ENCODE results near the gene TLN1.

- TF ChIP-seq, protein P1, sequence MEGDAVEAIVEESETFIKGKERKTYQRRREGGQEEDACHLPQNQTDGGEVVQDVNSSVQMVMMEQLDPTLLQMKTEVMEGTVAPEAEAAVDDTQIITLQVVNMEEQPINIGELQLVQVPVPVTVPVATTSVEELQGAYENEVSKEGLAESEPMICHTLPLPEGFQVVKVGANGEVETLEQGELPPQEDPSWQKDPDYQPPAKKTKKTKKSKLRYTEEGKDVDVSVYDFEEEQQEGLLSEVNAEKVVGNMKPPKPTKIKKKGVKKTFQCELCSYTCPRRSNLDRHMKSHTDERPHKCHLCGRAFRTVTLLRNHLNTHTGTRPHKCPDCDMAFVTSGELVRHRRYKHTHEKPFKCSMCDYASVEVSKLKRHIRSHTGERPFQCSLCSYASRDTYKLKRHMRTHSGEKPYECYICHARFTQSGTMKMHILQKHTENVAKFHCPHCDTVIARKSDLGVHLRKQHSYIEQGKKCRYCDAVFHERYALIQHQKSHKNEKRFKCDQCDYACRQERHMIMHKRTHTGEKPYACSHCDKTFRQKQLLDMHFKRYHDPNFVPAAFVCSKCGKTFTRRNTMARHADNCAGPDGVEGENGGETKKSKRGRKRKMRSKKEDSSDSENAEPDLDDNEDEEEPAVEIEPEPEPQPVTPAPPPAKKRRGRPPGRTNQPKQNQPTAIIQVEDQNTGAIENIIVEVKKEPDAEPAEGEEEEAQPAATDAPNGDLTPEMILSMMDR (IDR thresholded peaks at IDR 0.05 in 8 of 11, conservative IDR thresholded peaks at IDR 0.05 in 3 of 11): no peak
- no peak for TF ChIP-seq POLR2A (IDR thresholded peaks at IDR 0.05)
These were observed 27.9 kb downstream of the TLN1 start for GRCh38 chr9:35703906-35704672.

Data from spleen (tissue), 7 donors.